ENCODE results near the gene SRRM3. TPM values are rescaled to one million over a fixed set of nuclear protein-coding genes. Genes with fewer than 3 reads are reported as not detected.

The SRRM3 gene
- total and polyA plus RNA-seq, 2 donors, result 0.58 to 3.0 TPM

GRCh38 chr7:76246804-76247389, 45.2 kb downstream of the SRRM3 start:
- no peak for DNase-seq (ENCODE audit: extremely low spot score)
- H3K36me3 ChIP-seq (ENCODE audit: insufficient read depth), result no peaks in the 10 kb centered on the region
- 55% methylated on average over 5 of the region's 5 CpGs for WGBS
- no peaks in the 10 kb centered on the region for H3K4me1 ChIP-seq (ENCODE audit: insufficient read depth)
- no peak overlapping the region for H3K27ac ChIP-seq (ENCODE audit: low read depth)
- H3K4me3 ChIP-seq (ENCODE audit: low read depth, low read length), result no peak overlapping the region

DNA sequence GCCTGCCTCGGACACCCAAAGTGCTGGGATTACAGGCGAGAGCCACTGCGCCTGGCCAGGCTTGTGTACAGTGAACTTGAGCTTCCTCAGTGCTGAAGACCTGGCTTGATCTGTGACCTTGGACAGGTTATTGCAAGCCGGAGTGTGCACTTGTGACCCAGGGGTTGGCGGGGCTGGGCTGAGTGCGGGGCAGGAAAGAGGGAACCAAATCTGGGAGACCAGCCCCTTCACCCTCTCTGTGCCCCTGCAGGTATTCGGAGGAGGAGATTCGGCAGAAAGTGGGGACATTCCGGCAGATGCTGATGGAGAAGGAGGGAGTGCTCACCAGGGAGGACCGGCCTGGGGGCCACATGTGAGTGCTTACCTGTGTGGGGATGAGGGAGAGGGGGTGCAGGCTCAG, 46.2 kb downstream of the SRRM3 start:
- H3K4me3 ChIP-seq (ENCODE audit: low read depth, low read length), result no peak overlapping the region
- no peaks in the 10 kb centered on the region for H3K4me1 ChIP-seq (ENCODE audit: insufficient read depth)
- no peaks in the 10 kb centered on the region for H3K36me3 ChIP-seq (ENCODE audit: insufficient read depth)
- DNase-seq (ENCODE audit: extremely low spot score), result no peak
- H3K27ac ChIP-seq (ENCODE audit: low read depth), result no peak overlapping the region
- 86% methylated on average over 10 of the region's 10 CpGs for WGBS

DNA sequence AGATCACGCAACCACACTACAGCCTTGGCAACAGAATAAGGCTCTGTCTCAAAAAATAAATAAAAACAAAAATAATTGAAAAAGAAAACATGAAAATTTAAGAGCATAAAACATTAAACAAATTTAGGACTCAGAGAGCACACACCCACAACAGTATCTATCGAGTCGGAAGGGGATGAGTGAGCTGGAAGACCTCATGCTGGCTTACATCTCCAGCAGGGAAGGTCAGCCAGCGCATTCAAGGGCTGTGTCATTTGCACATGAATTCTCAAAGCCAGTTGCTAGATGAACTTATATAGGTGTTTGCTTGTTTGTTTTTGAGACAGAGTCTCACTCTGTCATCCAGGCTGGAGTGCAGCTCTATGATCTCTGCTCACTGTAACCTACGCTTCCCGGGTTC, 50.3 kb downstream of the SRRM3 start:
- Histone ChIP-seq H3K4me3 (ENCODE audit: low read depth, low read length) (no peak overlapping the region), H3K36me3 (ENCODE audit: insufficient read depth) (no peaks in the 10 kb centered on the region), H3K4me1 (ENCODE audit: insufficient read depth) (no peaks in the 10 kb centered on the region), H3K27ac (ENCODE audit: low read depth) (no peak overlapping the region)
- 71% methylated on average over 6 of the region's 6 CpGs for WGBS
- no peak for DNase-seq (ENCODE audit: extremely low spot score)

GRCh38 chr7:76254781-76255180, 53.1 kb downstream of the SRRM3 start:
- H3K4me1 ChIP-seq (ENCODE audit: insufficient read depth), result peaks cover 3% of the 10 kb centered on the region
- no peak for DNase-seq (ENCODE audit: extremely low spot score)
- H3K4me3 ChIP-seq (ENCODE audit: low read depth, low read length), result no peak overlapping the region
- no peak overlapping the region for H3K27ac ChIP-seq (ENCODE audit: low read depth)
- 85% methylated on average over 4 of the region's 4 CpGs for WGBS
- no peaks in the 10 kb centered on the region for H3K36me3 ChIP-seq (ENCODE audit: insufficient read depth)

DNA sequence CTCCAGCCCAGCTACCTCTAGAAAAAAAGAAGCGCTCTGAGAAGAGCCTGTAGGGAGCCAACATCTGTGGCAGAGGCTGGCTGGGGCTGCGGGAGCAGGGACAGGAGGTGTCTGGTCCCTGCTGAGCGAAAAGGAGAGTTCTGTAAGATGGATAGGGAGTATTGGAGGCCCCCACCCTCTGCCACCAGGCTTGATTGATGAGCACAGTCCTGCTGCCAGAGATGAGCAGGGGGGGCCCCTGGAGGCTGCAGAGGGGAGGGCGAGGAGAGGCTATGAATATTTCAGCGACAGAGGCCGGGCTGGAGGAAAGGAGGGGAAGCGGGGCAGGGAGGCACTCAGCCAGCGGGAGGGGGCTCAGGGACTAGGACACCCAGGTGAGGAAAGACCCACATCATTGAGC, 56.3 kb downstream of the SRRM3 start:
- Histone ChIP-seq H3K36me3 (ENCODE audit: insufficient read depth) (no peaks in the 10 kb centered on the region), H3K4me1 (ENCODE audit: insufficient read depth) (peaks cover 4% of the 10 kb centered on the region), H3K27ac (ENCODE audit: low read depth) (no peak overlapping the region), H3K4me3 (ENCODE audit: low read depth, low read length) (no peak overlapping the region)
- WGBS, result 47% methylated on average over 8 of the region's 8 CpGs
- no peak for DNase-seq (ENCODE audit: extremely low spot score)

DNA sequence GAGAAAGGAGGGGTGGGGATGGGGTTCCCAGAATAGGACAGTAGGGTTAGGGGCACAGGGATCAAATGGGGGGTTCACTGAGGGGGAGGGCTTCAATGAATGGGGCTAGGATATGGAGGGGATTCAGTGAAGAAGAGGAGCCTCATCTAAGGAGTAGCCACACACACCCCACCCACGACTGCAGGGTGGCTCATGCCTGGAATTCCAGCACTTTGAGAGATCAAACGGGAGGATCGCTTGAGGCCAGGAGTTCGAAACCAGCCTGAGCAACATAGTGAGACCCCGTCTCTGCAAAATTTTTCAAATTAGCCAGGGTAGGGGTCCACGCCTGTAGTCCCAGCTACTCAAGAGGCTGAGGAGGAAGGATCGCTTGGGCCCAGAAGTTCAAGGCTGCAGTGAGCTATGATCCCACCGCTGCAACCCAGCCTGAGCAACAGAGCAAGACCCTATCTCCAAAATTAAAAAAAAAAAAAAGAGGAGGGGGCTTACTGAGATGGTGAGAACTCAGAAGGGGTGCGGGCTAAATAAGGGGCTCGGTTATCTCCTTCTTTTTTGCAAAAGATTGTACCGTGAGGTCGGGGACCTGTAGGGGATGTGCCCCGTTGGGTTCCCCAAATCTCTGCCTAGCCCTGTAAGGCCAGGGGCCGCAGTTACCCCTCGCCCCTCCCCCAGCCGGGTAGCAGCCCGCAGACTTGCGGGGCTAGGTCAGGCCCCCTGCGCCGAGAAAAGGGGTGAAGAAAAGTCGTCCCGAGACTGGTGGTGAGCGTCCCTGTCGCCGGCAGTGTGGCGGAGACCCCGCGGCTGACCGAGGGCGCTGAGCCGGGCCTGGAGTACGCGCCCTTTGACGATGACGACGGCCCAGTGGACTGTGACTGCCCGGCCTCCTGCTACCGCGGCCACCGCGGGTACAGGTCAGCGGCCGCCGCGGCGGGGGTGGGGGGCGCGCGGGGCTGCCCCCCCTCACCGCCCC, 57.7 kb downstream of the SRRM3 start:
- Histone ChIP-seq H3K36me3 (ENCODE audit: insufficient read depth) (no peaks in the 10 kb centered on the region), H3K27ac (ENCODE audit: low read depth) (no peak overlapping the region), H3K4me3 (ENCODE audit: low read depth, low read length) (peak overlapping the region; percentile 12), H3K4me1 (ENCODE audit: insufficient read depth) (peaks cover 4% of the 10 kb centered on the region)
- no peak for DNase-seq (ENCODE audit: extremely low spot score)
- 13% methylated on average over 50 of the region's 50 CpGs for WGBS

DNA sequence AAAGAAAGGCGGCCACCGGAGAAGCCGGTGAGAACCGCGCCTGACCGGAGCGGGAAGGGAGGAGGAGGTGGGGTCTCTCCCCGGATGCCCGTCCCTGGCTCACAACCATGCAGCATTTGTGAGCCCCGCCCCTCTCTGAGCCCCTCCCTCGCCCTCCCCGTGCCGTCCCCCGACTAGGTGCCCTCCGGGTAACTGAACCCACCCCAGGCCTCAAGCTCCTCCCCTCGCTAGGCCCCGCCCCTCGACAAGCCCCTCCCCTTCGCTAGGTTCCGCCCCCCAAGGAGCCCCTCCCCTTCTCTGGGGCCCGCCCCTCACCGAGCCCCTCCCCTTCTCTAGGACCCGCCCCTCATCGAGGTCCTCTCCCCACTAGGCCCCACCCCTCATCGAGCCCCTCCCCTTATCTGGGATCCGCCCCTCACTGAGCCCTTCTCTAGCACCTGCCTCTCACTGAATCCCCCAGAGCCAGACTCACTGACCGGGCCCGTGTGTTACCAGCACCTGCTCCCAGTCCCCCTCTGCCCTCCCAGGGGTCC, 58.5 kb downstream of the SRRM3 start:
- Histone ChIP-seq H3K36me3 (ENCODE audit: insufficient read depth) (no peaks in the 10 kb centered on the region), H3K4me3 (ENCODE audit: low read depth, low read length) (peak overlapping the region; percentile 12), H3K27ac (ENCODE audit: low read depth) (no peak overlapping the region), H3K4me1 (ENCODE audit: insufficient read depth) (peaks cover 4% of the 10 kb centered on the region)
- whole genome bisulfite sequencing, result 4% methylated on average over 27 of the region's 28 CpGs
- no peak for DNase-seq (ENCODE audit: extremely low spot score)

- WGBS, result 90% methylated on average over 11 of the region's 11 CpGs
- Histone ChIP-seq H3K27ac (ENCODE audit: low read depth) (no peak overlapping the region), H3K36me3 (ENCODE audit: insufficient read depth) (no peaks in the 10 kb centered on the region), H3K4me1 (ENCODE audit: insufficient read depth) (peaks cover 4% of the 10 kb centered on the region), H3K4me3 (ENCODE audit: low read depth, low read length) (no peak overlapping the region)
- DNase-seq (ENCODE audit: extremely low spot score), result no peak
Measured at GRCh38 chr7:76261329-76261728, 59.6 kb downstream of the SRRM3 start.

- H3K4me3 ChIP-seq (ENCODE audit: low read depth, low read length), result no peak overlapping the region
- peaks cover 4% of the 10 kb centered on the region for H3K4me1 ChIP-seq (ENCODE audit: insufficient read depth)
- H3K27ac ChIP-seq (ENCODE audit: low read depth), result no peak overlapping the region
- 61% methylated on average over 4 of the region's 4 CpGs for WGBS
- no peak for DNase-seq (ENCODE audit: extremely low spot score)
- no peaks in the 10 kb centered on the region for H3K36me3 ChIP-seq (ENCODE audit: insufficient read depth)
Measured at GRCh38 chr7:76261931-76262330, 60.2 kb downstream of the SRRM3 start.

DNA sequence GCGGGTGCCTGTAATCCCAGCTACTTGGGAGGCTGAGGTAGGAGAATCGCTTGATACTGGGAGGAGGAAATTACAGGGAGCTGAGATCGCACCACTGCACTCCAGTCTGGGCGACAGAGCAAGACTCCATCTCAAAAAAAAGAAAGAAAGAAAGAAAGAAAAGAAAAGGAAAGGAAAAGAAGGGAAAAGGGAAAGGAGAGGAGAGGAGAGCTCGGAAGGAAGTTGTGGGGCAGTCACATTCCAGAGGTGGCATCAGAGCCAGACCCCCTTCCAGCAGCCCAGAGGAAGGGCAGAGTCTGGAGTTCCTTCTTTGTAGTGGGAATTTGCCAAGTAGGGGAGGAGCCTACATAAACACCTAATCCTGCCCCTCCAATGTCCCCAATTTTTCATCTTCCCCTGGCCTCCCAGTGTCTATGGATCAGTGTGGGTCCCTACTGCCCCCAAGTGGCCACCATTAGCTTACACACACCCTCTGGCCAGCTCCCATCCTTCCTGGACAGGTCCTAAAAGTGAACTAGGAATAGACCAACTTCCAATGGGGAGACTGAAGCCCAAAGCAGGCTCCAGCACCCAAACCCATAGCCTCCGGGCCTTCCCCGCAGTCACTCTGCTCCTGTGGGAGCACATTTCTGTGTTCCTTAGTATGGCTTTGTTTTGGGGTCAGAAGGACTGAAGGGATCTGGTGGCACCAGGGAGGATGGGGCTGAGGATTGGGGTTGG, 61.1 kb downstream of the SRRM3 start:
- DNase-seq (ENCODE audit: extremely low spot score), result no peak
- no peak overlapping the region for H3K4me3 ChIP-seq (ENCODE audit: low read depth, low read length)
- WGBS, result 70% methylated on average over 7 of the region's 7 CpGs

DNA sequence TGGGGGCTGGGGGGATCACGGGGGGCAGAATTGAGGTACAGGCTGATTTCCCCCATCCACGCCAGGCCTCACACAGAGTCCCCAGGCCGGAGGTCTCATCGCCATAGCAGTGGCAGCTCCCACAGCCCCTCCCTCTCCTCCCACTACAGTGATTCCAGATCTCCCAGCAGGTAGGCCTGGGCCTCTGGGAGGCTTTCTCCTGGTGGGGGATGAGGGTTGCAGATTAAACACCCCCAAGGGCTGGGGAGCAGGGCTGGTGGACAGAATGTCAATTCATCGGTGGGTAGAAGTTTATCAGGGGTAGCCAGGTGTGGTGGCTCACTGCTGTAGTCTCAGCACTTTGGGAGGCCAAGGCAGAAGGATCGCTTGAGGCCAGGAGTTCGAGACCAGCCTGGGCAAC, 63.6 kb downstream of the SRRM3 start:
- WGBS, result 91% methylated on average over 7 of the region's 7 CpGs
- H3K4me3 ChIP-seq (ENCODE audit: low read depth, low read length), result no peak overlapping the region

More for the DNA sequence above, 61.1 kb downstream of the SRRM3 start:
- no peak overlapping the region for H3K27ac ChIP-seq (ENCODE audit: low read depth)
- no peaks in the 10 kb centered on the region for H3K36me3 ChIP-seq (ENCODE audit: insufficient read depth)
- H3K4me1 ChIP-seq (ENCODE audit: insufficient read depth), result peaks cover 4% of the 10 kb centered on the region

GRCh38 chr7:76267107-76267893, 65.6 kb downstream of the SRRM3 start:
- H3K27ac ChIP-seq (ENCODE audit: low read depth), result no peak overlapping the region
- H3K4me1 ChIP-seq (ENCODE audit: insufficient read depth), result no peaks in the 10 kb centered on the region
- peak overlapping the region; percentile 15 for H3K4me3 ChIP-seq (ENCODE audit: low read depth, low read length)
- no peak for DNase-seq (ENCODE audit: extremely low spot score)
- no peaks in the 10 kb centered on the region for H3K36me3 ChIP-seq (ENCODE audit: insufficient read depth)
- 2% methylated on average over 68 of the region's 68 CpGs for WGBS

More for the DNA sequence above, 63.6 kb downstream of the SRRM3 start:
- no peak for DNase-seq (ENCODE audit: extremely low spot score)
- no peak overlapping the region for H3K27ac ChIP-seq (ENCODE audit: low read depth)
- no peaks in the 10 kb centered on the region for H3K36me3 ChIP-seq (ENCODE audit: insufficient read depth)
- no peaks in the 10 kb centered on the region for H3K4me1 ChIP-seq (ENCODE audit: insufficient read depth)

GRCh38 chr7:76267894-76268183, 66.1 kb downstream of the SRRM3 start:
- DNase-seq (ENCODE audit: extremely low spot score), result no peak
- H3K27ac ChIP-seq (ENCODE audit: low read depth), result no peak overlapping the region
- no peaks in the 10 kb centered on the region for H3K4me1 ChIP-seq (ENCODE audit: insufficient read depth)
- 18% methylated on average over 4 of the region's 4 CpGs for WGBS
- H3K4me3 ChIP-seq (ENCODE audit: low read depth, low read length), result no peak overlapping the region
- no peaks in the 10 kb centered on the region for H3K36me3 ChIP-seq (ENCODE audit: insufficient read depth)
